ENCODE measurements around the gene FARS2. TPM values are rescaled to one million over a fixed set of nuclear protein-coding genes. Genes with fewer than 3 reads are reported as not detected.

Gene FARS2
- total and polyA plus RNA-seq, 2 of the 13 experiments (the other 11 are each of a cell fraction or from before 2014, with no cell fraction given) = 15.4 to 26.0 TPM

- no TSS peak for BruUV-seq (replicated peaks)
- ChIA-PET CTCF (ENCODE audit: low intra/inter-chr PET ratio, low total read pairs) (no interaction called here), POLR2A (no interaction called here)
- ATAC-seq = no peak
- no peak overlapping the region for H2AFZ ChIP-seq (ENCODE audit: low read length)
- no peaks in the 10 kb centered on the region for H3K79me2 ChIP-seq (ENCODE audit: insufficient read depth, low read length)
- no peak overlapping the region for H3K4me3 ChIP-seq (replicated peaks in 1 of 3; ENCODE audit: insufficient read depth in 1 of 3, low read depth in 2 of 3, low read length in 3 of 3)
- H3K27me3 ChIP-seq (ENCODE audit: control insufficient read depth in 1 of 2, insufficient read depth in 2 of 2, low read length in 2 of 2) = no peaks in the 10 kb centered on the region
- H3K9ac ChIP-seq (ENCODE audit: insufficient read depth, low read depth, low read length) = no peak overlapping the region
- H3K36me3 ChIP-seq (replicated peaks in 1 of 2; ENCODE audit: control insufficient read depth in 1 of 2, insufficient read depth in 2 of 2, low read length in 2 of 2) = no peaks in the 10 kb centered on the region
- no peaks in the 10 kb centered on the region for H4K20me1 ChIP-seq (ENCODE audit: insufficient read depth, low read length)
- DNase-seq (ENCODE audit: low spot score) = no peak
- H3K4me1 ChIP-seq (ENCODE audit: insufficient read depth, low read length) = no peaks in the 10 kb centered on the region
- in situ Hi-C loops (cut with HindIII; ENCODE audit: extremely low pct_ligation_motif_present, low pct_unique_long_range_greater_than_20kb) = no loop called here
- H3K4me2 ChIP-seq (ENCODE audit: low read depth, low read length) = no peak overlapping the region
- FAIRE-seq = no peak
- TF ChIP-seq ZNF350 (CRISPR knock-in tag; IDR thresholded peaks at IDR 0.05; ENCODE audit: borderline replicate concordance, low read depth) (no peak), MIER2 (CRISPR knock-in tag; IDR thresholded peaks at IDR 0.05) (no peak), MYNN (CRISPR knock-in tag; IDR thresholded peaks at IDR 0.05; ENCODE audit: low read depth) (no peak), TRIM24 (CRISPR knock-in tag; IDR thresholded peaks at IDR 0.05) (no peak), XRCC5 (optimal IDR thresholded peaks at IDR 0.05; ENCODE audit: low read length) (no peak)
- no peak overlapping the region for H3K27ac ChIP-seq (ENCODE audit: extremely low read length, insufficient read depth, low read length)
- intact Hi-C loops (cut with micrococcal nuclease; ENCODE audit: unreplicated experiment) = no loop called here
- WGBS (ENCODE audit: low lambda C conversion rate) = 93% methylated on average over 3 of the region's 3 CpGs
- H3K9me3 ChIP-seq (ENCODE audit: low read length) = no peaks in the 10 kb centered on the region
Measured at GRCh38 chr6:5664149-5664548, 402.8 kb downstream of the FARS2 start.

- DNase-seq (ENCODE audit: low spot score) = no peak
- ChIA-PET POLR2A (no interaction called here), CTCF (ENCODE audit: low intra/inter-chr PET ratio, low total read pairs) (no interaction called here)
- Histone ChIP-seq H3K4me1 (ENCODE audit: insufficient read depth, low read length) (no peaks in the 10 kb centered on the region), H4K20me1 (ENCODE audit: insufficient read depth, low read length) (no peaks in the 10 kb centered on the region), H3K27me3 (ENCODE audit: control insufficient read depth in 1 of 2, insufficient read depth in 2 of 2, low read length in 2 of 2) (no peaks in the 10 kb centered on the region), H3K9ac (ENCODE audit: insufficient read depth, low read depth, low read length) (no peak overlapping the region), H2AFZ (ENCODE audit: low read length) (no peak overlapping the region), H3K36me3 (replicated peaks in 1 of 2; ENCODE audit: control insufficient read depth in 1 of 2, insufficient read depth in 2 of 2, low read length in 2 of 2) (no peaks in the 10 kb centered on the region), H3K4me3 (replicated peaks in 1 of 3; ENCODE audit: insufficient read depth in 1 of 3, low read depth in 2 of 3, low read length in 3 of 3) (no peak overlapping the region), H3K27ac (ENCODE audit: extremely low read length, insufficient read depth, low read length) (no peak overlapping the region), H3K4me2 (ENCODE audit: low read depth, low read length) (no peak overlapping the region), H3K9me3 (ENCODE audit: low read length) (no peaks in the 10 kb centered on the region), H3K79me2 (ENCODE audit: insufficient read depth, low read length) (no peaks in the 10 kb centered on the region)
- in situ Hi-C loops (cut with HindIII; ENCODE audit: extremely low pct_ligation_motif_present, low pct_unique_long_range_greater_than_20kb) (no loop called here), intact Hi-C loops (cut with micrococcal nuclease; ENCODE audit: unreplicated experiment) (no loop called here)
- 91% methylated on average over 8 of the region's 8 CpGs for WGBS (ENCODE audit: low lambda C conversion rate)
- no peak for TF ChIP-seq HOMEZ (CRISPR knock-in tag; IDR thresholded peaks at IDR 0.05; ENCODE audit: low read depth)
- no peak for TF ChIP-seq ZNF839 (CRISPR knock-in tag; IDR thresholded peaks at IDR 0.05; ENCODE audit: borderline replicate concordance)
- FAIRE-seq = no peak
- BruUV-seq (replicated peaks) = no TSS peak
- ATAC-seq = no peak
Measured at GRCh38 chr6:5665173-5665572, 403.9 kb downstream of the FARS2 start.

Data from HepG2 (cell line).